Smooth muscle cell of the brain vasculature (primary cell): ENCODE results near the gene ADCY4.

Experiments
- DNase-seq: peaks from one replicate; pipeline ENCODE4 v3.0.0-alpha.2; 2012; ENCODE audit warnings: low read depth, low spot score

The ADCY4 gene

GRCh38 chr14:24277071-24277470, 57.8 kb downstream of the ADCY4 start:
- no peak for DNase-seq

GRCh38 chr14:24274101-24274543, 60.7 kb downstream of the ADCY4 start:
- DNase-seq: no peak

GRCh38 chr14:24273422-24273998, 61.4 kb downstream of the ADCY4 start:
- no peak for DNase-seq

DNA sequence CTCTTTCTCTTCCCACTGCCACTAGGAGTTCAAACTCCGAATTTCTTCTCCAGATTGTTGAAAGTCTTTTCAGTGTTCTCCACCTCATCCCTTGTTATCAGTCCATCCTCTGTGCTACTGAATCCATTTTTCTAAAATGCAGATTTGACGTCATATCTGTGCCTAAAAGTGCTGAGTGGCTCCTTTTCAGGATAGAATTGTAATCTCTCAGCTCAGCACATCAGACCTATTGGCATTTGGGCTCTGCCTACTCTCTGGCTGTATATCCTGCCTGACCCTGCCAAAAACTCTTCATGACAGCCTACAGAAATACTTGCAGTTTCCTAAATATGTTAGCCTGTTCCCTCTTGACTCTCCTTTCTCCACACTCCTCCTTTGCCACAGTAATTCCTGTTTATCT, 62.4 kb downstream of the ADCY4 start:
- no peak for DNase-seq

DNA sequence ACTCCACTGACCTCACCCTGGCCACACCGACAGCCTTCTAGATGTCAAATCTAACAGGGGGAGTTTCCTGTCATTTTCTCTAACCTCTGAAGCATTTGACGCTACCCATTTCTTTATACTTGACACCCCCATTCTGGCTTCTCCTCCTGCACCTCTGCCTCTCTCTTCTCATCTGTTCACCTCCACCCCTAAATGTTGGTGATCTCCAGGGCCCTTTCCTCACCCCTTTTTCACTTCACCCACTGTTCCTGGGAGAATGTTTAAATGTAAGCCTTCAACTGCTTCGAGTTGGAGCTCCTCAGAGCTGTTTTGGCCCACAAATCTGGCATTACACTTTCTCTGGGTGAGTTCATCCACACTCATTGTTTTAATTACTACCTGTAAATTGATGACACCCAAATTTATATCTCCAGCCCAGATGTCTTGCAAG, 63.0 kb downstream of the ADCY4 start:
- DNase-seq: no peak

DNA sequence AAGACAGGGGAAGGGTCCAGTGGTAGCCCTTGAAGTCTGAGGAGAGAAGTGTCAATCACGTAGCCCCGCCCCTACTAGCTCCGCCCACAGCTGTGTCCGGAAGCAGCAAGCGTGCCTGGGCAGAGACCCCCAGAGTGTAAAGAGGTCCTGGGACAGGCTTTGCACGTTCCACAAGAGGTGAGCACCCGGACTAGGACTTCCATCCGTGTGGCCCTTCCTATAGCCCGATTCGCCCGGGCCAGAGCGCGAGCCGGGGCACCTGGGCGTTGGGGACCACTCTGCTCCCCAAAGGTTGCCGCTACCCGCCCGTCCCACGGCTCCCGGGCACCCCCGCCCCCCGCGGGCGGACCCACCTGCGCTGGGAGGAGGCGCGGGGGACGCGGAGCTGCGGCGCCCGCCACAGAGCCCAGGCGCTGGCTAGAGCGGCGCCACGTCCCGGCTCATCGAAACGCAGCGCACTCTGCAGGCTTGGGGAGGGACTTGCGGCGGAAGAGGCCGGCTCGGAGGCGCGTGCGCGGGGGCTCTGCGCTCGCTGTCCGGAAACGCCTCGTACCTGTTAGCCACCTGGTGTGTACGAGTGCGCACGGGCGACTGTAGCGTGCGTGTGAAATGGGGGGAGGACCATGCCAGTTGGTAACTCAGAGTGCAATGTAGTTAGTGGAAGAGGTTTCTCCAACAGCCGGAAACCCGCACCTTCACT, 63.6 kb downstream of the ADCY4 start, which contains the start of gene RABGGTA:
Gene RABGGTA (minus strand): TSS at position 464 of the 700 bp plus-strand sequence. CDS start 482 bp downstream, outside the sequence.
- peak; percentile 57 for DNase-seq

- DNase-seq: no peak
These were observed 64.2 kb downstream of the ADCY4 start for GRCh38 chr14:24270537-24271133.

GRCh38 chr14:24269910-24270536, 64.8 kb downstream of the ADCY4 start:
- no peak for DNase-seq

DNA sequence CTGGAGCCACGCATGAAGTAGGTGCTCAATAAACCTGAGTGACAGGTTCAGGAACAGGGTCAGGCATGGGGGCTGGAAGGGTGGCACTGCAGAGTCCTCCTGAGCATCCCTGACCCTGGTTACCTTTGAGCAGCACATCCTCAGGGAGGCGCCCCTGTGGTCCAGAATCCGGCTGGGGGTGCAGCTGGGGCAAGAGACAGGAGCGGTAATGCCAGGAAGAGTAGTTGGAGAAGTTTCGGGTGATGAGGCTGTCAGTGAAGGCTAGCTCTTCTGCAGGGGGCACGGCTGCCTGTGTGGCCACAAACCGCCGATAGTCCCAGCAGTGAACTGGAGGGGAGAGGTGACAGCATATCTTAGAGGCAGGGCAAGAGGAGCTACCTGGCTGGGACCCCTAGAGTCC, 65.5 kb downstream of the ADCY4 start:
- DNase-seq: no peak
